NCI-H345 treated with DMSO at 0.1 percent for 48 hours (cell line): ENCODE measurements around the gene C15orf61.

ENCODE experiments used
- DNase-seq: peaks from one replicate; lab custom pipeline; 2025; ENCODE audit not compliant: unreplicated experiment; lab: John Stamatoyannopoulos, UW

Gene C15orf61

DNA sequence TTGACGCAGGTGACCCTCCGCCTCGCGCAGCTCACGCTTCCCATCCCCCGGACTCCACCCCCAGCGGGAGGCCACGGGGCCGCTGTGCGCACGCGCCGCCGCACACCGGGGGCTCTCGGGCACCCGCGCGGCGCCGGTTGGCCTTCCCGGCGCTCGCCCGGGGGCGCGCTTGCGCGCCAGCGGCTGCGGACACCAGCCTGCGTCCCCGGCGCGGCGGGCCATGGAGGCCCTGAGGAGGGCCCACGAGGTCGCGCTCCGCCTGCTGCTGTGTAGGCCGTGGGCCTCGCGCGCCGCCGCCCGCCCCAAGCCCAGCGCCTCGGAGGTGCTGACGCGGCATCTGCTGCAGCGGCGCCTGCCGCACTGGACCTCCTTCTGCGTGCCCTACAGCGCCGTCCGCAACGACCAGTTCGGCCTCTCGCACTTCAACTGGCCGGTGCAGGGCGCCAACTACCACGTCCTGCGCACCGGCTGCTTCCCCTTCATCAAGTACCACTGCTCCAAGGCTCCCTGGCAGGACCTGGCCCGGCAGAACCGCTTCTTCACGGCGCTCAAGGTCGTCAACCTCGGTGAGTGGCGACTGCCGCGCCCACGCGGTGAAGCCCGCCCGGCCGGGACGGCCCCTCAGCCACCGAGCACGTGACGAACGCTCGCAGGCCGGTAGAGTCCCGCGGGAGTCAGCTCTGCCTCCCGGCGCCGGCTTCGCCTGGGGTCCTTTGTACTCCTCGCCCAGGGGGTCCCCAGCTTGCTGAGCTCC is at the start of gene C15orf61:
Gene C15orf61 (plus strand): TSS at position 103 of the 754 bp plus-strand sequence. CDS start 118 bp downstream, at position 221.
- peak; percentile 51 for DNase-seq

DNA sequence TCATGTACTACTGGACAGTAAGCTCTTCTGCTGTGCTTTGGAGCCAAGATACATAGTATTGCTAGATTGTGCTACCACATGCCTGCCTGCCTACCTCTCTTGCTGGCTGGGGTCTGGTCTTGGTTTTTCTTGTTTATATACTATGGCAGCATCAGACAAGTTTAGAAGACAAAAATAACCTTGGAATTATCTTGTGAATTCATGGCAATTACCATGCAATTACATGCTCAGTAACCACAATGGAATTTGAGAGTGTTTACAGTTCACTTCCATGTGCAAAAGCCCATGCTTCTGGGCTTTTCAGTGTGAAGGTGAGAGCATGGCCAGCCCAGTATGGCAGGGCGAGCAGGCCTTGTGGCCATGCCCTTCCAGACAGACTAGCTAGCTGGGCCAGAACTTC is 48.0 kb upstream of the C15orf61 start:
- no peak for DNase-seq

DNA sequence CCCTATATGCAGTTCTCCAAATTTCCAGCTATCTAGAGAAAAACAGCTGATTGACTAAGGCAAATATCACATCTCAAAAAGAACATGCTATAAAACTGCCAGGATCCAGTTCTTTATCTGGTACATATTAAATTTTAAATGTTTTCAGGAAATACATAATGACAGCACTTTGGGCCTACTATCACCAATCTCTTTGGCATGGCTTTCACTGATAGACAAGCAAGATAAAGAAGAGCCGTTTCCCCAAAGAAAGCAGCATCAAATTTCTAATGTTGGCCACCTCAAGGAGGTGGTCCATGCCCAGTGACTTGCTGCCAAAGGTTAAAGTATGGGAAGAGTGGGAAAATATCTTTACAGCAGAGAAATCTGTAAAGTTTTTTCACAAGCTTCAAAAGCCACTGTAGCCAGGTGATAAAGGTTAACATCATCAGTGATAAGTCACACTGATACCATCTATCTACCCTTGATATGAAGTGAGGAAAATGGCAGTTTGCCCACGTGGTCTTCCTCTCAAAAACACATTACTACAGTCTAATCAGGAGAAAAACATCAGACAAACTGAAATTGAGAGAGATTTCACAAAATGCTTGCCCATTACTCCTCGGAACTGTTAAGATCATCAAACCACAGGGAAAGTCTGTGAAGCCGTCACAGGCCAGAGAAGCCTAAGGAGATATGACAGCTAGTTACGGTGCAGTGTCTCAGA is 46.4 kb upstream of the C15orf61 start:
- DNase-seq, result no peak

DNA sequence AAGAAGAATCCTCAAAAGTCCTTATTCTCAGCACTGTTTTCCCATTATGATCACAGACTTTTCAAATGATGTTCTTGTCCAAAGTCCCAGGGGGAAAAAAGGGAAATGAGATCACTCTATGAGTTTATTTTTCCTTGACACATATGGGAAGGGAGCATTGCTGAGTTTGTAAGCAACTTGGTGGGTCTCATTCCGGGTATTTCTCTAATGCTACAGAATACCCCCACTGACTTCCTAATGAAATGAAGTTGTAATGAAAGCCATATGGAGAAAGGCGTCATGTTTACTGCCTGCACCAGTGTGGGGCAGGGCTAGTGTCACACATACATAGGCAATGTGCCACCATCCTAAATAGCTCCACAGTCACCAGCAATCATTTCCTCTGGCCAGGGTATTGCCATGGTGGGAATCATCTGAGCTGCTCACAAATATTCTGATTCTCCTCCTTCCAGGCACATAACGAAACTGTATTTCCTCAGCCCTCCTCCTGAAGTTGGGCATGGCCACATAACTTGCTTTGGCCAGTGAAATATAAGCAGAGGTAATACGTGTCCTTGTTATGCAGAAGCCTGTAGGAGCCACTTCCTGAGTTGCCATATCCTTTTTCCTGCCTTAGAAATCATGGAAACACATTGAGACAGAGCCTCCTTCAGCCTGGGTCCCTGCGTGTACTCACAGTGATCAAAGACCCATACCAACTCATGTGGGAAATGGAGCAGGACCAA is 41.0 kb upstream of the C15orf61 start:
- no peak for DNase-seq

DNA sequence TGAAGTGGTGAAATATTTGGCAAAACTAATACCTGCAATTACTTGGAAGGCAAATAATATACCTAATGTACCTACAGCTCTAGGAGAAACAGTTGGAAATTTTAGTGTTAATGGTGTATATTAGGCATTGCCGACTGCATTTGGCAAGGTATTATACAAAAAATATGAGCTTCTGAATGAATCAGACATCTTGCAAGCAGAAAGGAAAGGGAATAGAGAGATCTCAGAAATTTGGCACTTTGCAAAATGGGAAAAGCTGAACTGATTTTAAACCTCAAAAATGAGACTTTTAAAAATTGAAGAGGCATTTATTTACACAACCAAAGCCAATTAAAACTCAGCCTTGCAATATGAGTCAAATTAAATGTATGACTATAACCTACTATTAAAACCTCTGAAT is 40.2 kb upstream of the C15orf61 start:
- DNase-seq, result no peak

DNA sequence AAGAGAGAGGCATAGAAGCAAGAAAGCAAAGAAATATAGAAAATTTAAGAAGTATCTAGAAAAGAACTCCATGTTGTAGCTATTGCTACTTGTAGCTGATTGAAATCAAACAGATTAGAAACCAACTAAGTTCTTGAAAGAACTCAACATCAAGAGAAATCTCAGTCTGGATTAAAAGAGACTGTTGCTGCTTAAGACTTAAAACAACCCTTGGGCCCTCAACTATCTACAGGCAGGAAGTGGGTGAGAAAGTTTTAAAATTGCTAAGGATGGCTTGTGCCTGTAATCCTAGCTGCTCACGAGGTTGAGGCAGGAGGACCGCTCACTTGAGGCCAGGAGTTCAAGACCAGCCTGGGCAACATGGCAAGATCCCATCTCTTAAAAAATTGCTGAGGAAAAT is 39.3 kb upstream of the C15orf61 start:
- DNase-seq, result no peak

DNA sequence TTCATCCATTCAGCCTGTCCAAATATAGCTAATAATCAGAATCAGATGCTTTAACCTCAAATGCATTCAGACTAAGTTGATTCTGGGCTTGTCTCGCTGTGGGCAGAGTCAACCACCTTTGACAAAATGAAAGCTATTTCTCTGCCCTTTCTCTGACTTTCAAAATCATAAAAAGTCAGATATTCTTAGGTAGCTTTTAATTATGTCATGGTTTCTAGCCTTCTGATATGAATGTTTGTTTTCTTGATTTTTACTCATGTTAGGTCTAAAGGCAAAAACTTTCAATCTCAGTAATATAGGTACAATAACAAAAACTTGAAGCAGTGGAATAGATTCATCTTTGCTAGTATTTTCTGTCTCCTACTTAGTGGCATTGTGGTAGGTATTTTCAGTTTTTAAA is 25.3 kb upstream of the C15orf61 start:
- DNase-seq, result no peak

DNA sequence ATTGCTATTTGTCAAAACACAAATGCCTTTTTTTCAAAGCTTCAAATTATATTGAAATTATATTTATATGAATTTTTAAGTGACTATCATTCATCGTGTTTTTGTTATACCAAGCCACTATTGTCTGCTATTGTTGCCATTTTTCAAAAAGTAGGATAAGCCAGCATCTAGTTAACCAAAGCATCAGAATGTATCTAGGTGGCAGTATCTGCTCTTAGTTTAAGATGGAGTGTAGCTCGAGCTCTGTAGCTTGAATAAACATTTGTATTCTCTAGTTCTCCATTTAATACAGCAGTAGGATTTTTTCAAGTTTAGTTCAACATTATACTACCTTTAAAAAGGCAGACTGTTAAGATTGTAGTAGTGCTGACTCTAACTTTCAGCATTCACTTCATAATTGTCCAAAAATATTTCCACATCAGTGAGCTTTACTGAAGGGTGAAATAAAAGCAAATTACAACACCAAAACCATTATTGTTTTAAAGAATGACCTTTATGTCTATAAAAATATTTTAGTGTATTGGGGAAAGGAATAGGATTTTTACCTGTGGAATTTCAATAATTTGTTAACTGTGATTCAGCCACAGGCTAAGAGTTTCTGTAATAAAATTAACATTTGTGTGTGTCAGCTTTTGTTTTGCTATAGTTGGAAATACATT is 19.6 kb upstream of the C15orf61 start:
- no peak for DNase-seq

DNA sequence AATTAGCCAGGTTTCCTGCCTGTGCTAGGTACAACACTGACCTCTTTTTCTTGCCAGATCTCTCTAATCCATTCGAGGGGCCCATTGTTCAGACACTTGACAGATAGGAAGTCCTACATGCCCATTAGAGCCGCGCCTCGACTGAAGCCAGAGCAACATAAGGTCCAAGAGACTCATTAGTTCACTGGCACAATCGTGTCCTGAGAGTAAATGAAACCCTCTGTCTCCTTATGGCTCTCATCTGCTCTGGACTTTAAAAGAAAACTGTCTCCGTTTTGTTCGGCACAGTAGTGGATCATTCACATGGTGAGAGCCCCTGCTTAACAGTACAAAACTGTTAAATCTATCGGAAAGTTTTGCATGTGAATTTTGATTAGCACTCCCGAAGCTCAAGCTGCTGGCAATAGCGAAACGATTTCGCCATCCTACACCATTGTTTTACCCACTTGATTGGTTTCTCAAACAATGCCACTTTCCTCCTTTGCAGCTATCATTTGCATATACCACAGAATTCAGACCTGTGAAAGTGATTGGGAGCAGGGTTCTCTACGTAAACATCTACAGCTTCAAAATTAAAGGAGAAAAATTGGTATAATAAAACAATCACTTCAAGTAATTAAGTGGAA is 19.0 kb upstream of the C15orf61 start:
- no peak for DNase-seq

DNA sequence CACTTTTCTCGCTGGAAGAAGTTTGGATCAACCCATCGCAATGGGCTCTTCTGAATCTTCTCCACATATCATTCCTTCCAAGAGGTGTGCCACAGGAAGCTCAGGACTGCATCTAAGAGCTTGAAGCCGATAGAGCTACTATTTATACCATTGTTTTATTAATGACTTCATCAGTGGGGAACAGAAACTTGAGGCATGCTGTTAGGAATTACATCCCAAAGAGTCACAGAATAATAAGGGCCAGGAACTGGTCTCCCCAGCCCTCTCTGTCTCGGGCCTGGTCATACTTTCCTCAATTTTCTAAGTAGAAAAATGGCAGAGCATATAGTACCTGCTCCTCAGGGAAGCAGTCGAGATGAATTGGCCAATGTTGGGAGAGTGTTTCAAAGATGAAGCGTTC is 16.9 kb upstream of the C15orf61 start:
- no peak for DNase-seq

DNA sequence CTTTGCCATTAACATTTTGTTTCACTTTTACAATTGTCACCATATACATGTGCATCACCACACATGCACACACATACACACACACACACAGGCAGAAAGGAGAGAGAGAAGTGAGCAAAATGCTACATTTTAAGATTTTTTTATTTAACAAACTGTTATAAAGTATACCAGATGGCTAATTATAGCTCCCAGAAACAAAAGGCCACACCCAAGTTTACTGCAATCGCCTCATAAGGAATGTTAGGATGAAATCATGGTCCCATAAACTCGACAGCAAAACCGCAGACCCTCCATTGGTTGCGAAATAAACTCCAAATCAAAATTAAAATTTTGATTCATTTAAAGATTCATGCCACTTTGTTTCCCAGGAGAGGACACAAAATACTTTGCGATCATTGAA is 16.1 kb upstream of the C15orf61 start:
- no peak for DNase-seq

DNA sequence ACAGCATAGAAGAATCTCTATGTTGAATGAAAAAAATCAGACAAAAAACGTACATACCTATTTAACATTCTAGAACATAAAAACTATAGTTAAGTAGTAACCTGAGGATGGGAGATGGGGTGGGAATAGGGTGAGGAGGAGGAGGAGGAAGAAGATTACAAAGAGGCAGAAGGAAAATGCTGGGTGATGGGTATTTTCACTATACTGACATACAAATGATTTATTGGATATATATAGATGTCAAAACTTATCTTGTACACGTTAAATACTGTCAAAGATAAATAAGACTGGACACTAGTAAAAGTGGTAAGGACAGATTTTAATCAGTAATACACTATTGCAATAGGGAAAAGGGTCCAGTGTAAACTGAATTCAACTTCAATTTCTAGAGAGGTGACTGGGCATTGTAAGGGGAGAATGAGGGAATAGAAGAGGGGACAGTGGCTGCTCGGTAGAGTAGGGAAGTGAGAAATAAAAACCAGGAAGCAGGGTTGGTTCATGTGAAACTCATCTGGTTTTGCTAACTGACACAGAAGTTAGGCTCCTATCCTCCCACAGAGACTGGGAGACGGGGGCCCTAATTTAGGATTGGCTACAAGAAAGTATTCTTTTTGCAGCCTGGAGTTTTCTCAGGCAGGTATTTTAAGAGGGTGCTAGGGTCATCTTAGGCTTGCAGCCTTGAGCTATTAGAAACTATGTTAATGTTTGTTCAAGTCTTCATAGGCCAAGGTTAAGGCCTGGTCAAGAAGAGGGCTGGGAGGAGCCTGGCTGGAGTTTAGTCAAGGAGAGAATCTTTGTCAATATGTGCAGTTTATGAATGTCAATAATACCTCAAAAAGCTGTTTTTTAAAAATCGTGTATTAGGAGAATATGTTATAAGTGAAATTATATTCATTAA is 15.0 kb upstream of the C15orf61 start:
- no peak for DNase-seq

DNA sequence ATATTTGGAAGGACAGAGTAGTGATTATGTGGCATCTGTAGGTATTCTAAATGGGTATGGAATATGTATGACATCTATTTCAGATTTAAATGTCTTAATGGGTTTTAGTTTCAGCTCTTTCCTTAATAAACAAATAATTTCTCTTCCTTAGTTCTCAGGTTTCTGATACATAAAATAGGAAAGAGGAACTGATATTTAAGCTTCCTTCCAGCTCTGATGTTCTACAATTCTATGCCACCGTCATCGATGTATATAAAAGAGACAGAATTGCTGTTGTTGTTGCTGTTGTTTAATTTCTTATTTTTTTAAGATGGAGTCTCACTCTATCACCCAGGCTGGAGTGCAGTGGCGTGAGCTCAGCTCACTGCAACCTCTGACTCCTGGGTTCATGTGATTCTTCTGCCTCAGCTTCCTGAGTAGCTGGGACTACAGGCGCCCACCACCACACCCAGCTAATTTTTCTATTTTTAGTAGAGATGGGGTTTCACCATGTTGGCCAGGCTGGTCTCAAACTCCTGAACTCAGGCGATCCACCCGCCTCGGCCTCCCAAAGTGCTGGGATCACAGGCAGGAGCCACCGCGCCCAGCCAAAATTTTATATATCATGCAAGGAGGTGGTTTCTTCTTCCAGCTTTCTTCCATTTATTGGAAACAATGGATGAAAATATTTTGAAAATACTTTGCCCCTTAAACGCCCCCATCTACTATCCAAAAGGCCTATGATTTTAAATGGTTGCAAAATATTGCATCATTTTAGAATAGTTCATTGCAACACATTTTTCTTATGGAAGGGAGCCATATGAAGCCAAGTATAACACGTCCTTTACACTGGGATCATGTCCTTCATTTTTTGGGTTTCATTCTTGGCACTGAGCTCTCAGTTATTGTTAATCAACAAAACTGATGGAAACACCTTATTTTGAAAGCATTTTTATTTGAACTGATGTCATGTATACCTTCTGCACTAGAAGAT is 13.9 kb upstream of the C15orf61 start:
- no peak for DNase-seq

DNA sequence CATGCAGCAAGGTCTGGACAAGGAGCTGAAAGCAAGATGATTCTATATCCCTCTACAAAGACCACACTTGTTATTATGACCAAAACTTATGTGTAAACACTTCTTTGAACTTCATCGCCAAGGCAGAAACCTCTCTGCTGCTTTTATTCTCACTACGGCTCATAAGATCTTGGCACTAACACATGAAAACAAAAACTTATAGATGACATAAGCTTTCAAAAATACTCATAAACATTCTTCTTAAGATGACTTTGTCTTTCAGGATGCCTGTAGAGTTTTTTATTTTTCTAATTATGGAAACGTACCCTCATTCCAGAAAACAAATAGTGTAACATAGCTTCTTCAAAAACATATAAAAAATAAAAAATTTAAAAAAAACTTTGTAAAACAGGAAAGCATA is 12.5 kb upstream of the C15orf61 start:
- no peak for DNase-seq

DNA sequence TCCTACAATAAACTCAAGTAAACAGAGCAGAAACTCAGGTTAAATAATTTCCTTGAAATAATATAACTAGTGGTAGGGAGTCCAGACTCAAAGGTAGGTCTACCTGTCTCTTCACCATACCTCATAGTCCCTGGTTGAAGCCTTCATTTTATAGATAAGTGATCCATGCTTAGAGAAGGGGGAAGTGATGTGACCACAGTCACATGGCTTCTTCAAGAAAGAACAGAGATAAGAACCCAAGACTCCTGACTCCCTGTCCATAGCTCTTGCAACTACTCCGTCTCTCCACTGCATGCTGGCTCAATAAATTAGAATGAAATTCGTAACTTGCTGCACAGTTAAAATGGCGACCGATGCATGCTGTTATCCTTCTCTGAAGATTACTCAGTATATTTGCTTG is 11.0 kb upstream of the C15orf61 start:
- DNase-seq, result no peak

DNA sequence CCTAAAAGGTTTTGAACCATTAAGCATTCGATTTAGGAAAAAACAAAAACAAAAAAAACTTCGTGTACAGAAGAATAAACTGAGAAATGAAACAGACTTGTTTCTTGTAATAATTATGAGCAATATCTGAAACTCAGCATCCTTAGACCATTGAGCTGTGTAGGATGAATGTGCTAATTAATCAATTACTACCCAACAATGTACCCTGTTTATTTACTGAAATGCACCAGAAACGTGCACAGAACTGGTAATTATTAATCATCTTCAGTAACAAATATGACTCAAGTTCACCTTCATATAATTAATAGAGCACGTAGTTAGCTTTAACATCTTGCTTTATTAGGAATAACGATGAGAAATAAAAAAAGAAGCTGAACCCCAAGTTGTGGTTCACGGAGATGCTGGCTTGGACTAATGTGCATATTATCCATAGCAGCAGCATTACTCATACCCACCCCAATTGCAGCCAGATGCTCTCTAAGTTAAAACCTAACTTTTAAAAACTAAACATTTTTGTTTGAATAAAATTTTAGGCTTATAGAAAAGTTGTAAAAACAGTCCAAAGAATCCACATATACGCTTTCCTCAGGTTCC is 10.2 kb upstream of the C15orf61 start:
- no peak for DNase-seq

DNA sequence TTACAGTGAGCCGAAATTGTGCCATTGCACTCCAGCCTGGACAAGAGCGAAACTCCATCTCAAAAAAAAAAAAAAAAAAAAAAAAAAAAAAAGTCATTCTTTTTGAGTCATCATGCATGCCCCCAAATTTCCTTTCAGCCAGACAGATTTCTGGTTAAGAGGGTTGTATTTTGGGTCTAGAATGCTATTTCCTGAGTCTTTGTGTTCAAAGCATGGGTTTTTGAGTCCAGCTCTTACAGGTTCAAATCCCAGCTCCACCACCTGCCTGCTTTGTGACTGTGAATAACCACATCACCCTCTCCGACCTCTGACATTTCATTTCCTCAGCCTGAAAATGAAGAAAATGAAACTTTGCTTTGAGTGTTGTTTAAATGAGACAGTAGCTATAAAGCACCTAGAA is 9.3 kb upstream of the C15orf61 start:
- DNase-seq, result no peak

DNA sequence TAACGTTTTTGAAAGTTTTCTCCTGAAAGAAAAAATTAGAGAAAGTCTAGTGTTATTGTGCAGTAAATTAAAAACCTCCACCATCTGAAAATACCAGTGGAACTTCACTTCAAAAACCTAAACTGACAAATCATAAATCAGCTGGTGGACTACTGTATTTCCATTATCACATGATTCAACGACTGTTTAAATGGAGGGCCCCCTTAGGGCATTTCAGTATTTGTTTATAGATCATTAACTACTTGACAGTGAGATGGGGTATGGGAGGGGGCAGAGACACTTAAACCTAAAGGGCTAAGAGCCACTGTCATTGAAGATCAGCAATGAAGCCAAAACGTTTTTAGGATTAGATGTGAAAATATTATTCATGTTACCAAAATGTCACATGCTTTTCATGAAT is 8.8 kb upstream of the C15orf61 start:
- peak; percentile 15 for DNase-seq
